ENCODE measurements around the gene CPT1C. TPM values are rescaled to one million over a fixed set of nuclear protein-coding genes. Genes with fewer than 3 reads are reported as not detected.

Gene CPT1C
- 6.2 and 6.7 TPM in 2 replicates for total RNA-seq
- 6.8 and 10.0 TPM in 2 replicates for polyA plus RNA-seq

DNA sequence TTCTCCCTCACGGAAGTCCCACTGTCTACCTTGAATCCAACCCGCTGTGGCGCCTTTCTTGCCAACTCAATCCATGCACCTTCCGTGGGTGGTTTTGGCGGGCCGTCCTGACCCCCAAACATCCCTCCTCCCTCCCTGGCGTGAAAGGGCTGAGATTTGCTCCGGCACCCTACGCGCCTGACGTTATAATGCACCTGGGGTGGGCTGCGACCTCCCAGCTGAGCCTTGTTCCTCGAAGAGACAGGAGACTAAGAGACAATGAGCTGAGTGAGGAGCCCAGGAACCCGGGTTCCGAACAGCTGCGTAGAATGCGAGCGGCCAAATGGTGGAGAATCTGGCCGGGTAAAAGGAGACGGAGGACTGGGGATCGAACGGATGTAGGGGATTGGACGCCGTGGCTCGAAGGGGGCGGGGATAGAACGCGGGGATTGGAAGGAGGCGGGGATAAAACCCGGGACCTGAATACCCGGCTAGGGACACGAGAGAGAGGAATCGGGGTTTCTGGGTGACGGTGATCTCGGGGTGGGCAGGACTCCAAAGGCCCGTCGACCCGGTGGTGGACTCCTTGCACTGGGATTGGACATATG is at the start of gene CPT1C:
Gene CPT1C, plus strand, starts transcription at position 461 of the 587 bp plus-strand sequence. CDS start 1,137 bp downstream, outside the sequence.
- Histone ChIP-seq H3K36me3 (replicated peaks; ENCODE audit: insufficient read depth, low read depth) (no peaks in the 10 kb centered on the region), H2AFZ (peak within 1 kb of the TSS; percentile 90), H3K4me1 (ENCODE audit: insufficient read depth) (peaks cover 17% of the 10 kb centered on the region), H3K9me2 (replicated peaks; ENCODE audit: insufficient read depth) (no peaks in the 10 kb centered on the region), H3K27ac (peak within 1 kb of the TSS; percentile 61), H3K4me2 (peak within 1 kb of the TSS; percentile 97), H3K4me3 (peak within 1 kb of the TSS; percentile 63), H3K9me3 (ENCODE audit: low read depth) (no peaks in the 10 kb centered on the region), H4K20me1 (ENCODE audit: insufficient read depth, poor library complexity, severe bottlenecking) (no peaks in the 10 kb centered on the region), H3K79me2 (no peaks in the 10 kb centered on the region), H3K27me3 (peaks cover 5% of the 10 kb centered on the region)
- TF ChIP-seq EZH2phosphoT487 (IDR thresholded peaks at IDR 0.05; ENCODE audit: low read depth, severe bottlenecking, unreplicated experiment) (no peak), EZH2 (IDR thresholded peaks at IDR 0.05; ENCODE audit: borderline replicate concordance) (no peak)
- DNase-seq (ENCODE audit: low spot score), result peak; percentile 82
- 4% methylated on average over 28 of the region's 38 CpGs for WGBS (ENCODE audit: low lambda C conversion rate, missing lambda C conversion rate)

DNA sequence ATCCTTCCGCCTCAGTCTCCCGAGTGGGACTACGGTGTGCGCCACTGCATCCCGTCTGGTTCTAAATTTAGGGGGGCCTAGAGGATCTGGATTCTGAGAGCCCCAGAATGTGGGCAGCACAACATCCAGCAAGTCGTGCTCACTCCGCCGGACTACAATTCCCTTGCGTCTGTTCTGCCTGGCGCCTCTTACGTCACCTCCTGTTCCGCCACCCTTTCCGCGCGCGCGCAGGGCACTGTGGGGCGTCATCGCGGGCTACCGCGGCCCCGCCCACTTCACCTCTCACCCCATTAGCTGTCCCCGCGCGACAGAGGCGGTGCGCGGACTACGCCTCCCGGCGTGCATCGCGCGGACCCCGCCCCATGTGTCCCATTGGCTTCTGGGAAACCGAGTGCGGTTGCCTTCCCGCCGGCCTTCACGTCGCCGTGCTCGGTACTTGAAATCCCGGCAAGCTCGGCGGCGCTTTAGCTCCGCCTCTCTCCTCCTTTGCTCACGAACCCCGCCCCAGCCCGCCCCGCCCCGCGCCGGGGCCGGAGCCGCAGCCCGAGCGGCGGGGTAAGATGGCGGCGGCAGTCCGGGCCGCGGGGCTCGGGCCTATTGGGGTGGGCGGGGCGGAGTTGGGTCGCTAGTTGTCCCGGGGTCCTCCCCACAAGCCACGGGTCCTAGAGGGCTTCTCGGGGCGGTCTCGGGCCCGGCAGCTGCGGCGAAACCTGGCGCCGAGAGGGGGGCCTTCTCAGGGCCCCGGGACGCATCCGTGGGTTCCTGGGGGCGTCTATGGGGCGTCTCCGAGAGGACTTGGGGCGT is 49.0 kb upstream of the CPT1C start, which contains the start of gene SCAF1:
Gene SCAF1, plus strand, starts transcription at position 522 of the 804 bp plus-strand sequence. CDS start 2,818 bp downstream, outside the sequence.
- Histone ChIP-seq H3K79me2 (peaks cover 48% of the 10 kb centered on the region), H3K9me2 (replicated peaks; ENCODE audit: insufficient read depth) (no peaks in the 10 kb centered on the region), H3K4me2 (peak within 1 kb of the TSS; percentile 94), H3K4me1 (ENCODE audit: insufficient read depth) (peaks cover 38% of the 10 kb centered on the region), H3K27me3 (no peaks in the 10 kb centered on the region), H4K20me1 (ENCODE audit: insufficient read depth, poor library complexity, severe bottlenecking) (peaks cover 9% of the 10 kb centered on the region), H3K9me3 (ENCODE audit: low read depth) (no peaks in the 10 kb centered on the region), H3K4me3 (peak within 1 kb of the TSS; percentile 75), H3K36me3 (replicated peaks; ENCODE audit: insufficient read depth, low read depth) (no peaks in the 10 kb centered on the region), H3K27ac (peak within 1 kb of the TSS; percentile 100), H2AFZ (peak within 1 kb of the TSS; percentile 39)
- WGBS (ENCODE audit: low lambda C conversion rate, missing lambda C conversion rate), result 2% methylated on average over 35 of the region's 87 CpGs
- DNase-seq (ENCODE audit: low spot score), result peak; percentile 100
- TF ChIP-seq, protein P1, sequence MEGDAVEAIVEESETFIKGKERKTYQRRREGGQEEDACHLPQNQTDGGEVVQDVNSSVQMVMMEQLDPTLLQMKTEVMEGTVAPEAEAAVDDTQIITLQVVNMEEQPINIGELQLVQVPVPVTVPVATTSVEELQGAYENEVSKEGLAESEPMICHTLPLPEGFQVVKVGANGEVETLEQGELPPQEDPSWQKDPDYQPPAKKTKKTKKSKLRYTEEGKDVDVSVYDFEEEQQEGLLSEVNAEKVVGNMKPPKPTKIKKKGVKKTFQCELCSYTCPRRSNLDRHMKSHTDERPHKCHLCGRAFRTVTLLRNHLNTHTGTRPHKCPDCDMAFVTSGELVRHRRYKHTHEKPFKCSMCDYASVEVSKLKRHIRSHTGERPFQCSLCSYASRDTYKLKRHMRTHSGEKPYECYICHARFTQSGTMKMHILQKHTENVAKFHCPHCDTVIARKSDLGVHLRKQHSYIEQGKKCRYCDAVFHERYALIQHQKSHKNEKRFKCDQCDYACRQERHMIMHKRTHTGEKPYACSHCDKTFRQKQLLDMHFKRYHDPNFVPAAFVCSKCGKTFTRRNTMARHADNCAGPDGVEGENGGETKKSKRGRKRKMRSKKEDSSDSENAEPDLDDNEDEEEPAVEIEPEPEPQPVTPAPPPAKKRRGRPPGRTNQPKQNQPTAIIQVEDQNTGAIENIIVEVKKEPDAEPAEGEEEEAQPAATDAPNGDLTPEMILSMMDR (IDR thresholded peaks at IDR 0.05; ENCODE audit: poor library complexity), result no peak
- TF ChIP-seq EZH2phosphoT487 (IDR thresholded peaks at IDR 0.05; ENCODE audit: low read depth, severe bottlenecking, unreplicated experiment), result no peak
- TF ChIP-seq EZH2 (IDR thresholded peaks at IDR 0.05; ENCODE audit: borderline replicate concordance), result no peak

DNA sequence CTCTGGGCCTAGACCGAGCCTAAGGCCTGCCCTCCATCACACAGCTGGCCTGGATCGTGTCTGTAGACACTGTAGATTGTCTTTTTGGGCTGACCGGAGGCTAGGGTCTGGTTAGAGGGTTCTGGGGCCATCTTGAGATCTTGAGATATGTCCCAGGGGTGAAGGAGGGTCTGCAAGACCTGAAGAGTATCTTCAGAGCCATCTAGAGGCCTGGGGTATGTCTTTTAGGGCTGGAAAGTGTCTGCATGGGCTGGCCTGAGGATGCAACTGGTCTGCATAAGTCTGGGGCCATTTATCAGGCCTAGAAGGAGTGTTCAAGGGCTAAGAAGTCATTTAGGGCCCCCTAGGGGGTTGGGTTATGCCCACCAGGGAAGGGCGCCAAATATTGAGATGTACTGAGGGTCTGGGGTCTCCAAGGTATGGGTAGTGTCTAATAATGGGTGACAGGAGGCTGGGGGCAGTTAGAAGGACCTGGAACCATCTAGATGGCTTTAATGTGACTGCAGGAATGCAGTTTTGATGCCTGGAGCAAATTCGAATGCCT is 48.4 kb upstream of the CPT1C start:
- peaks cover 38% of the 10 kb centered on the region for H3K4me1 ChIP-seq (ENCODE audit: insufficient read depth)
- H2AFZ ChIP-seq, result peak overlapping the region; percentile 39
- H3K36me3 ChIP-seq (replicated peaks; ENCODE audit: insufficient read depth, low read depth), result no peaks in the 10 kb centered on the region
- no peak for DNase-seq (ENCODE audit: low spot score)
- 18% methylated on average over 5 of the region's 5 CpGs for WGBS (ENCODE audit: low lambda C conversion rate, missing lambda C conversion rate)
- H3K9me2 ChIP-seq (replicated peaks; ENCODE audit: insufficient read depth), result no peaks in the 10 kb centered on the region
- H3K27me3 ChIP-seq, result no peaks in the 10 kb centered on the region
- H4K20me1 ChIP-seq (ENCODE audit: insufficient read depth, poor library complexity, severe bottlenecking), result peaks cover 9% of the 10 kb centered on the region
- H3K79me2 ChIP-seq, result peaks cover 54% of the 10 kb centered on the region
- TF ChIP-seq EZH2 (IDR thresholded peaks at IDR 0.05; ENCODE audit: borderline replicate concordance), result no peak
- TF ChIP-seq EZH2phosphoT487 (IDR thresholded peaks at IDR 0.05; ENCODE audit: low read depth, severe bottlenecking, unreplicated experiment), result no peak
- TF ChIP-seq, protein P1 (IDR thresholded peaks at IDR 0.05; ENCODE audit: poor library complexity), result no peak
- H3K4me2 ChIP-seq, result peak overlapping the region; percentile 94
- H3K9me3 ChIP-seq (ENCODE audit: low read depth), result no peaks in the 10 kb centered on the region
- peak overlapping the region; percentile 75 for H3K4me3 ChIP-seq
- peak overlapping the region; percentile 95 for H3K27ac ChIP-seq

All from hepatocyte (in vitro differentiated cells).